ENCODE data around the gene IL1B.

The IL1B gene

GRCh38 chr2:112829101-112829960 is 7.2 kb downstream of the IL1B start:
- no peak for DNase-seq (ENCODE audit: low read depth)

- no peak for DNase-seq (ENCODE audit: low read depth)
Measured at GRCh38 chr2:112828251-112828691, 8.3 kb downstream of the IL1B start.

- no peak for DNase-seq (ENCODE audit: low read depth)
Measured at GRCh38 chr2:112827604-112828185, 8.9 kb downstream of the IL1B start.

DNA sequence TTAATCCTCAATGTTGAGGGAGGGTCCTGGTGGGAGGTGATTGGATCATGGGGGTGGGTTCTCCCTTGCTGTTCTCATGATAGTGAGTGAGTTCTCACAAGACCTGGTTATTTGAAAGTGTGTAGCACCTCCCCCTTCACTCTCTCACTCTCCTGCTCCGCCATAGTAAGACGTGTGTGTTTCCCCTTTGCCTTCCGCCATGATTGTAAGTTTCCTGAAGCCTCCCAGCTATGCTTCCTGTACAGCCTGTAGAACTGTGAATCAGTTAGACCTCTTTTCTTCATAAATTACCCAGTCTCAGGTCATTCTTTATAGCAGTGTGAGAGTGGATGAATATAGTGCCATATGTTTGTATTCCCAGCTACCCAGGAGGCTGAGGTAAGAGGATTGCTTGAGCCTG is 9.6 kb downstream of the IL1B start:
- DNase-seq (ENCODE audit: low read depth) = no peak

- no peak for DNase-seq (ENCODE audit: low read depth)
Measured at GRCh38 chr2:112825706-112826105, 10.9 kb downstream of the IL1B start.

DNA sequence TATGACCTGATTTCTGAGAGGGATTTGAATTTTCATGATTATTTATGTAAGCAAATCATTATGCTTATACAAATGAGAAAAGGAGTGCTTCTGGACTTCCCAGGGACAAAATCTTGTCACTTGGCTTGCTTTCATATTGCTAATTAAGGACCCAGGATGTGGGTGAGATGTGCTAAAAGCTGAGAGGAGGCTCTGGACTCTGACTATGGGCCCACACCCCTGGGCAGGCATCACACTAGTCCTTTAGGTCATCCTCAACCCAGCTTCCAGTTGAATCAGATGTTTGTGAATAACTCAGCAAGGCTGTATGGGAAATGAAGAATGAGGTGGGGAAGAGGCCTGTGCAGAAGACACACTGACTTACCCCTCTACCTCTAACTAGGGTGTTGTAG is 11.9 kb downstream of the IL1B start:
- no peak for DNase-seq (ENCODE audit: low read depth)

DNA sequence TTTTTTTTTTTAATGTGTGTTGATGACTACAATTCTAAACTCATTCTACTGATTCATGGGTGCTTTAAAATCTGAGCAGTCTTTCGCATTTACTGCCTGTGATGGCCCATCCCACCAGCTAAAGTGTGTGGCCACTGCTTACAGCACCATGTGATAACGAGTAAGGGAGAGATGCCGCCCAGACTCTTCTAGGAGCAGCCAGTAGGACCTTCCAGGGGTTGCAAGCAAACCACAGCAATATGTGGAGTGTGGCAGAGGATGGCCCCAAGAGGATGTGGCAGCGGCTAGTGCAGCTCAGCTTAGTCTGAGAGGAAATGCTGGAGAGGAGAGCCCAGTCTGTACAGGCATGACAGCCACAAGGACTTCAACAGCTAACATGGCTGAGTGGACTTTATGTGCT is 14.9 kb downstream of the IL1B start:
- no peak for DNase-seq (ENCODE audit: low read depth)

- no peak for DNase-seq (ENCODE audit: low read depth)
Measured at GRCh38 chr2:112821142-112821541, 15.4 kb downstream of the IL1B start.

DNA sequence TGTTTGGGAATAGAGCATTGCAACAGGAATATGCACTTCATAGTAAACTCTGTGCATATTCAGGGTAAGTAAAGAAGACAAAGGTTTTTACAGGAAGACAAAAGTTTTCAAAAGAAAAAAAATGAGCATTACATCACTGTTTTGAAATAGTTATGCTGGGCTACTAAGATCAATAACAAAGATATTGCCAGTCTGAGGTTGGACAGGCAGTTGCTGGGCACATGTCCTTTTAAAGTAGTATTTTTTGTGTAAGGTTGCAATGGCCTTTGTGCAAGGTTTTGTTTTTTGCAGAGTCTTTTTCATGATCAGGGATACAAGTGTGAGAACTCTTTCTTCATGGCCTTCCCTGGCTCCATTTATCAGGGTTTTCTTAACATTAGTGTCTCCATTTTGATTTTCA is 16.2 kb downstream of the IL1B start:
- DNase-seq (ENCODE audit: low read depth) = no peak

DNA sequence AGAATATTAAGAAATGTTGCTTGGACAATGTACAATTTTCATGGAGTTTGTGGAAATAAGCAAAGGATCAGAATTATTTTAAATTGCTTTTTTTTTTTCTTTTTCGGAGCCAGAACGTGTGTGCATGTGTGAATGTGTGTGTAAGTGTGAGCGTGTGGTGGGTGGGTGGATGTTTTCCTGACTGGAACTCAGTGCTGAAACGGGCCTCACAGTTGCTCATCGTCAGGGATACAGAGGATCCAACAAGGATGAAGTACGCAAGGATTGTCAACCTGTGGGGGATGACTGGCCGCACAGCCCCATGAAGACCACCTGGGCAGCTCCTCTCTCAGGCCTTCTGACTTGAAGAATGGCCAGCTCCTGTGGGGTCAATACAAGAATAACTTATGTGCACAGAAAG is 17.5 kb downstream of the IL1B start:
- no peak for DNase-seq (ENCODE audit: low read depth)

DNA sequence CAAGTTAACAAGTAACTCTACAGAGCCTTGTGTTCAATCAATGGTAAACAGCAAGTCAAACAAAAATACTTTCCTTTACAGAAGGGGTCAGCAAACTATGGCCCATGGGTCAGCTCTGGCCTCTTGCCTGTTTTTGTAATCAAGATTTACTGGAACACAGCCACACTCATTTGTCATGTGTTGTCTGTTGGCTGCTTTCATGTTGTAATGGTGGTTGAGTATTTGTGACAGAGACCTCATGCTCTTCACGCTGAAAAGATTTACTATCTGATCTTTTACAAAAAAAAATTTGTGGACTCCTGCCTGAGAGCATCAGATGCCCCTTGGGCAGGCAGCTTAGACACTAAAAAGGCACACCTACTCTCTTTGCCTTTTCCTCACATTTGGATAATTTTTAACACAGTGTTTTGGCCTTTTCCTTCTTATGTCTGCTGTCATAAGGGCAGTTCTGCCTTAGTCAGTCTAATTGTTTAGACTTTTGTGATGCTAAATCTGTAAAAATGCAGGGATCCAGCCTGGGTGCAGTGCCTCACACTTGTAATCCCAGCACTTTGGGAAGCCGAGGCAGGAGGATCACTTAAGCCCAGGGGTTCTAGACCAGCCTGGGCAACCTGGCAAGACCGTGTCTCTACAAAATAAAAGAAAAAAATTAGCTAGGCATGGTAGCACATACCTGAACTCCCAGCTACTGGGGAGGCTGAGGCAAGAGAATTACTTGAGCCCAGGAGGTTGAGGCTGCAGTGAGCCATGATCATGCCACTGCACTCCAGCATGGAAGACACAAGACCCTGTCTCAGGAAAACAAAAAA is 18.3 kb downstream of the IL1B start:
- no peak for DNase-seq (ENCODE audit: low read depth)

- DNase-seq (ENCODE audit: low read depth) = no peak
Measured at GRCh38 chr2:112817082-112817689, 19.4 kb downstream of the IL1B start.

DNA sequence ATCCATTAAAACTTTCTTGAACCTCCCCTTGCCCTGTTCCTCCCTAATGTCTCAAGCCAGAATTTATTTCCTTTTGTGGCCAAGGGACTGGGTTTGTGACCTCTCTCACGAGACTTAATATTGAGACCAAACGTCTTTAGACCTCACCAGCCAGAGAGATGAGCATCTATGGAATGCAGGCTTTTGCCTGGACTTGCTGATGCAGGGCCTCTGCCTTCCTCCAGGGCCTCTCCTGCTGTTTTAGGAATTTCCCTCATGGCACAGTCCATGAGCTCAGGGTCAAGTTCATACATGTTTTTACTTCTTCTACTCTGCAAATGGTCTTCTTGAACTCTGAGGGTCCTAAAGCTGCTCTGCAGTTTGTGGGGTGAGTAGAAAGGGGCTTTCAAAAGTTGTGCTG is 22.3 kb downstream of the IL1B start:
- no peak for DNase-seq (ENCODE audit: low read depth)

- DNase-seq (ENCODE audit: low read depth) = no peak
Measured at GRCh38 chr2:112813280-112813966, 23.2 kb downstream of the IL1B start.

DNA sequence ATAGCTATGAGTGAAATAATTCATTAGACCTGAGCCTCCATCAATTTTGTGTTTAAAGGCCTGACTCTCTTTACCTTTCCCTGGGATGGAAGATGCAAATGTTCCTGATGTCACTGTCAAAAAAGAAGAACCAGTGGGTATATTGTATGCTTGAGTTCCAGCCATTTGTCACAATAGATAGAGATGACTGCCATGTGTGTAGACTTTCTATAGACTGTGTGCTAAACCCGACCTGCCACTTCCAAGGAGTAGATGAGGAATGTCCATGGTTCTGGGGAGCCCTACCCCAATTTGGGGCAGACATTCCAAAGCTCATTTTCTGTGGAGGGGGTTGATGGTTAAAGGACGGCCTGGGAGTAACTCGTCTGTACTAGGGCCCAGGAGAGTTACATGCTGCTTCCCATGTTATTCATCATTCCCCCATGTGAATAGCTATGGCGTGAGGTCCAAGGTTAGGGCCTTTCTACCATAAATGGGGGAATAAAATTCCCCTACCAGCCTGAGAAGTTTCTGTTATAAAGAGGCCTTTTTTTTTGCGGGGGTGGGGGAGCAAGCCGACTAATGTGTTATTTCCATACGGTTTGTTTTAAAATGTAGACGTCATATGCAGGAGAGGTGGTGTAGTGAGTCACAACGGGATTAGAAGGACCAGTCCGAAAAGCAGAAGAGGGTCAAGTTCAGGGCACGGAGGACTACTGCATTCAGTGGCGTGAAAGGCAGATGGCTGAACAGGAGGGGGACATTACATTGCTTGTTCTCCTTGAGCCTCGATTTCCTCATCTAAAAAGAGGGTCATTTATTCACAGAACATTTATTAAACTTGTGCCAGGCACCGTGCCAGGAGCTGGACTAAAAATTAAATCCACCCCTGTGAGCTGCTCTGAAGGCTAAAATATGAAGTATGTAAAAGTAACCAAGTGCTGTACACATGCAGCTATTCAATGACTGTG is 24.0 kb downstream of the IL1B start:
- no peak for DNase-seq (ENCODE audit: low read depth)

DNA sequence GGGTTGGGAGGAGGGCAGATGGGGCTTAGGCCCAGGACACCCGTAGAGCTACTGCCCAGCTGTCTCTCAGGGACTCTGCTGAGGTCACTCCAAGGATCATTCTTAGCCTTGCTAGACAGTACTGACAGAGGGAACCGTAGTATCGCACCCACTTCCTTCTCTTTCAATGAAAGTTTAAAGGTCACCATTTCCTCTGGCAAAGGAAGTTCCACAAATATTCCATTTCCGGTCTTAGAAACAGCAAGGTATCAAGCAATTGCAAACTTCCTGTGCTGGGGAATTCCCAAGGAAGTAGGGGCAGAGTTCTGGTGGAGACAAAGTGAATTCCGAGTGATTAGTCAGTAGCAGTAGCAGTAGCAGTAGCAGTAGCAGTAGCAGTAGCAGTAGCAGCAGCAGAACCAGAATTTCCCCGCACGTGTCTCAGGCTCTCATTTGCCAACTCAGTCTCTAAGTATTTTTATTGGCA is 24.7 kb downstream of the IL1B start:
- DNase-seq (ENCODE audit: low read depth) = no peak

DNA sequence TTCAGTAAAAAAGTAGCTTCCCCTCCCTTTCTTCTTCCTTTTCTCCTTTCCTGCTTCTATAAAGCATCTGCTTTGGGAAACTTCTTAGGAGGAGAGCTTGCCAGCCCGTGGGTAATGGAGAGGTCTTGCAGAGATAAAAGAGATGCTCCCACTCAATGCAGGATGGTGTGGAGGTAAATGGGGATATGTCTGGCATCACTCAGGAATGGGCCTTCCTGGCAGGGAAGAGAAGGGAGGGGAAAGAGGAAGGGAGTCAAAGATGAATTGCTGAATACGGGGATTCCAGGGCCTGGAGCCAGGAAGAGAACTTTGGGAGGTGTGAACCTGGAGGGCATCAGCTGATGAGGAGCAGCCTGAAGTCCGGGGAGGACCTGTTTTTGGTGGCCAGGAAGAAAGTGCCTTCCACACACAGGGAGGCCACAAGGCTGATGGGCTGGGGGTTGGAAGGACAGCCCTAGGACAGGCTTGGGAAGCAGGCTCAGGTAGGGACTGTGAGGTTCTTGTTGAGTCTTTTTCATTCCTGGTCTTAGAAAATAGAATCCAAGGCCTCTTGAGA is 25.2 kb downstream of the IL1B start:
- DNase-seq (ENCODE audit: low read depth) = no peak

DNA sequence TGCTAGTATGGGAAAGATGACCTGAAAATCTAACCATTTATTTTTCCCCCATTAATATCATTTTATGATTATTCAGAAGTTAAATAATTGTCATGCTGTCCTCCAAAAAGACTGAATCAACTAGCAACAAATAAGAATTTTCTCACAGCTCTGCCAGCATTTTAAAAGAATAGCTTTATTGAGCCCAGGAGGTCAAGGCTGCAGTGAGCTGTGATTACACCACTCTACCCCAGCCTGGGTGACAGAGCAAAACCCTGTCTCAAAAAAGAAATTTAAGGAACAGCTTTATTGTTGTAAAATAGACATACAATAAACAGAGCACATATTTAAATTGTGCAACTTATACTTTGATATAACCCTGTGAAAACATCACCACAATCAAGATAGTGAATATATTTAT is 27.5 kb downstream of the IL1B start:
- DNase-seq (ENCODE audit: low read depth) = no peak

- DNase-seq (ENCODE audit: low read depth) = no peak
Measured at GRCh38 chr2:112807233-112807807, 29.3 kb downstream of the IL1B start.

DNA sequence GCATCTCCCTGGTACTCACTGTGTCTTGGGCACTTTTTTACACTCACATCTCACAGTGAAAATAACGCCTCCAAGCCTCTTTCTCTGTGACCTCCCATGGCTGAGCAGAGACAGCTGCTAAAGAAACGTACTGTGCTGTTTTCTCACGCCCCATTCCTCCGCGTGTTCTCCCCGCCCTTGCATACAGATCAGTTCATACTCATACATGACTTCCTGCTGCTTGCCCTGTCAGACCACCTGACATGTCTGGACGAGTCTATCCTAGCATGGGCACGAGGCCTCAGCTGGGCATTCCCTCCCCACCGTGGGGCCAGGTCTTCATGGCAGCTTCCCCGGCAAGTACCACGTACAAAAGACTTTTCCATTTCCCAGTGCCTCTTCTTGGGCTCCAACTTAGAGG is 31.0 kb downstream of the IL1B start:
- no peak for DNase-seq (ENCODE audit: low read depth)
